Left lung (tissue), 10 donors: ENCODE measurements around the gene CRX. TPM values are rescaled to one million over a fixed set of nuclear protein-coding genes. Genes with fewer than 3 reads are reported as not detected.

Experiments
- ATAC-seq: fragments of 200-7000 bp; cut with Tn5 transposase; one replicate; pipeline ENCODE4 v1.9.1; 2020; ENCODE audit warnings: moderate library complexity
- DNase-seq, 4 donors: peaks; one replicate each; pipeline ENCODE4 v3.0.0-alpha.2; 2013 to 2020
- H3K27ac ChIP-seq, 2 donors: fragments of 200-600 bp; sonication (generic) in 1 of 2; one replicate each; pipeline versions ENCODE4 v1.5.0 to v1.8.0; 2020 to 2021
- H3K27me3 ChIP-seq, 2 donors: fragments of 200-600 bp; sonication (generic) in 1 of 2; one replicate each; pipeline versions ENCODE4 v1.5.0 to v1.8.0; 2020 to 2021
- H3K36me3 ChIP-seq, 2 donors: fragments of 200-600 bp; sonication (generic) in 1 of 2; one replicate each; pipeline versions ENCODE4 v1.5.0 to v1.8.0; 2020 to 2021
- H3K4me1 ChIP-seq, 2 donors: fragments of 200-600 bp; one replicate each; pipeline ENCODE4 v1.8.0; 2021
- H3K4me3 ChIP-seq, 2 donors: fragments of 200-600 bp; sonication (generic) in 1 of 2; one replicate each; pipeline versions ENCODE4 v1.5.0 to v1.8.0; 2020 to 2021; ENCODE audit warnings: mild to moderate bottlenecking in 1 of 2
- H3K9me3 ChIP-seq, 2 donors: fragments of 200-600 bp; sonication (generic) in 1 of 2; one replicate each; pipeline versions ENCODE4 v1.5.0 to v1.8.0; 2020 to 2021
- CTCF ChIP-seq, 2 donors: fragments of 200-600 bp; sonication (generic) in 1 of 2; IDR thresholded peaks; one replicate each; pipeline versions ENCODE4 v1.5.0 to v1.8.0; 2021; ENCODE audit warnings: antibody characterized with exemption in 2 of 2
- intact Hi-C, 2 donors: fragments of 100-400 bp; cut with DNase I; formaldehyde crosslinking; loops; one replicate each; pipeline versions ENCODE4 v1.11.2 to v1.14.2; 2022
- polyA plus RNA-seq, 6 donors: library from polyadenylated mRNA; unstranded; fragments of 120-200 nt; gene quantifications; one replicate each; pipeline ENCODE4 v1.2.1, GENCODE V29; 2013; ENCODE audit not compliant: insufficient read length in 6 of 6
- total RNA-seq, 2 donors: library from RNA; stranded (reverse); fragmentation: NEBNext Ultra II Directional; extraction: Animal tissue kit (Norgen Biotek cat#: 25700); gene quantifications; one replicate each; pipeline ENCODE4 v1.2.1, GENCODE V29; 2021
- donor health status: DM: no; HTN: yes; CAD: no.
- donor health status: DM: no; HTN: no; CAD: no.

The CRX gene
- total and polyA plus RNA-seq, 8 donors, result 0.07 to 0.14 (median 0.07) TPM; not detected in 2

- ATAC-seq (peak; percentile 88), DNase-seq (peak; percentile 34 to 94 (median 74))
- H3K27me3 ChIP-seq, result no peaks in the 10 kb centered on the region
- TF ChIP-seq CTCF (IDR thresholded peaks at IDR 0.05), result peak; percentile 70 to 86
- intact Hi-C loops, result no loop called here
- no peaks in the 10 kb centered on the region for H3K9me3 ChIP-seq
- H3K4me1 ChIP-seq, result peaks cover 0 to 7% of the 10 kb centered on the region in 2 donors
- H3K27ac ChIP-seq, result no peak overlapping the region
- H3K36me3 ChIP-seq, result peaks cover 0 to 18% of the 10 kb centered on the region in 2 donors
- H3K4me3 ChIP-seq, result no peak overlapping the region
These were observed 31.3 kb upstream of the CRX start for GRCh38 chr19:47790398-47790814.

GRCh38 chr19:47792616-47793015 is 29.1 kb upstream of the CRX start:
- intact Hi-C loops, result no loop called here
- TF ChIP-seq CTCF (IDR thresholded peaks at IDR 0.05), result no peak

GRCh38 chr19:47794526-47794925 is 27.2 kb upstream of the CRX start:
- no peaks in the 10 kb centered on the region for H3K9me3 ChIP-seq
- no peak overlapping the region for H3K4me3 ChIP-seq
- TF ChIP-seq CTCF (IDR thresholded peaks at IDR 0.05), result no peak
- intact Hi-C loops, result no loop called here
- H3K27ac ChIP-seq, result no peak overlapping the region
- H3K27me3 ChIP-seq, result no peaks in the 10 kb centered on the region
- no peaks in the 10 kb centered on the region for H3K36me3 ChIP-seq
- H3K4me1 ChIP-seq, result no peaks in the 10 kb centered on the region
- no peak for ATAC-seq
- DNase-seq, result no peak

More at GRCh38 chr19:47792616-47793015, 29.1 kb upstream of the CRX start:
- no peaks in the 10 kb centered on the region for H3K27me3 ChIP-seq
- DNase-seq (no peak), ATAC-seq (no peak)
- no peaks in the 10 kb centered on the region for H3K9me3 ChIP-seq
- H3K36me3 ChIP-seq, result no peaks in the 10 kb centered on the region
- H3K4me1 ChIP-seq, result peaks cover 0 to 7% of the 10 kb centered on the region in 2 donors
- no peak overlapping the region for H3K27ac ChIP-seq
- no peak overlapping the region for H3K4me3 ChIP-seq

- TF ChIP-seq CTCF (IDR thresholded peaks at IDR 0.05), result no peak
These were observed 25.0 kb upstream of the CRX start for GRCh38 chr19:47796785-47797184.

GRCh38 chr19:47797996-47798903 is 23.5 kb upstream of the CRX start:
- ATAC-seq, result no peak
- no peak overlapping the region for H3K4me3 ChIP-seq
- no peaks in the 10 kb centered on the region for H3K36me3 ChIP-seq
- no peak for TF ChIP-seq CTCF (IDR thresholded peaks at IDR 0.05)
- H3K27ac ChIP-seq, result no peak overlapping the region
- H3K9me3 ChIP-seq, result peaks cover 0 to 5% of the 10 kb centered on the region in 2 donors
- H3K27me3 ChIP-seq, result no peaks in the 10 kb centered on the region
- no peaks in the 10 kb centered on the region for H3K4me1 ChIP-seq
- DNase-seq, result no peak
- intact Hi-C loops, result no loop called here

More at GRCh38 chr19:47796785-47797184, 25.0 kb upstream of the CRX start:
- DNase-seq, result no peak
- no peak for ATAC-seq
- intact Hi-C loops, result no loop called here
- Histone ChIP-seq H3K27me3 (no peaks in the 10 kb centered on the region), H3K36me3 (no peaks in the 10 kb centered on the region), H3K9me3 (peaks cover 0 to 5% of the 10 kb centered on the region in 2 donors), H3K4me3 (no peak overlapping the region), H3K27ac (no peak overlapping the region), H3K4me1 (no peaks in the 10 kb centered on the region)
